Measurements from ENCODE around the gene EMILIN2. TPM values are rescaled to one million over a fixed set of nuclear protein-coding genes. Genes with fewer than 3 reads are reported as not detected.

EMILIN2 gene
- total and polyA plus RNA-seq, 2 of the 8 experiments (the other 6 are each of a cell fraction or from before 2014, with no cell fraction given) = 6.0 to 7.5 TPM

- H4K5ac ChIP-seq (ENCODE audit: insufficient read length, low read depth, low read length) = no peak overlapping the region
- H3K4ac ChIP-seq (replicated peaks; ENCODE audit: insufficient read length, low read depth, low read length) = no peak overlapping the region
- no peak overlapping the region for H2BK15ac ChIP-seq (ENCODE audit: low read length)
- H3K4me1 ChIP-seq (replicated peaks in 1 of 4; ENCODE audit: control insufficient read depth in 3 of 4, insufficient read depth in 4 of 4, low read length in 3 of 4) = no peaks in the 10 kb centered on the region
- H3K79me2 ChIP-seq (ENCODE audit: control insufficient read depth in 1 of 2, insufficient read depth in 2 of 2, low read length in 2 of 2) = no peaks in the 10 kb centered on the region
- no peak overlapping the region for H2AFZ ChIP-seq (ENCODE audit: low read length)
- H3K27ac ChIP-seq (ENCODE audit: low read depth, low read length) = no peak overlapping the region
- H3K4me3 ChIP-seq (ENCODE audit: extremely low read depth in 1 of 4, insufficient read depth in 2 of 4, low read depth in 3 of 4, low read length in 4 of 4) = no peak overlapping the region
- H4K8ac ChIP-seq (ENCODE audit: extremely low read depth, insufficient read depth, low read length) = no peak overlapping the region; the same call in 1 of the 2 replicates
- H2BK20ac ChIP-seq (ENCODE audit: low read length) = no peak overlapping the region
- ChIA-PET CTCF (ENCODE audit: partially characterized antibody) (interaction anchor here (0.9 kb wide), 1 partner anchor 9 kb away, joined by 3 read pairs; no protein-coding TSS in a partner anchor), POLR2A (ENCODE audit: partially characterized antibody) (no interaction called here)
- no peak overlapping the region for H3K23ac ChIP-seq (ENCODE audit: insufficient read length)
- 88% methylated on average over 15 of the region's 16 CpGs; no CpG with 5 or more reads in 1 of the 2 experiments for WGBS, 2 experiments (ENCODE audit: extremely low coverage in 1 of 2, insufficient coverage in 1 of 2, insufficient read length in 1 of 2, insufficient replicate concordance in 2 of 2, low coverage in 1 of 2, low lambda C conversion rate in 2 of 2, missing lambda C conversion rate in 1 of 2)
- FAIRE-seq = no peak
- H3K23me2 ChIP-seq (ENCODE audit: low read depth, low read length) = no peaks in the 10 kb centered on the region
- H3K18ac ChIP-seq (ENCODE audit: extremely low read depth, low read length) = no peak overlapping the region; the same call in 1 of the 2 replicates
- H3K9ac ChIP-seq (replicated peaks in 1 of 4; ENCODE audit: extremely low read depth in 1 of 4, low read depth in 3 of 4, low read length in 3 of 4) = no peak overlapping the region
- H3K9me3 ChIP-seq (ENCODE audit: insufficient read depth in 2 of 2, low read depth in 1 of 2, low read length in 1 of 2) = no peaks in the 10 kb centered on the region
- H2BK120ac ChIP-seq (replicated peaks; ENCODE audit: low read depth, low read length) = no peak overlapping the region
- no peak overlapping the region for H3K4me2 ChIP-seq (ENCODE audit: insufficient read depth in 1 of 2, low read depth in 2 of 2, low read length in 2 of 2)
- no peak for DNase-seq (ENCODE audit: low read depth in 1 of 2, low spot score in 2 of 2)
- no peak overlapping the region for H3K14ac ChIP-seq (ENCODE audit: insufficient read length)
- H3K56ac ChIP-seq (replicated peaks; ENCODE audit: insufficient read length, low read depth, low read length) = no peak overlapping the region
- H3K27me3 ChIP-seq (replicated peaks in 1 of 4; ENCODE audit: control insufficient read depth in 3 of 4, extremely low read depth in 1 of 4, insufficient read depth in 3 of 4, low read length in 3 of 4) = no peaks in the 10 kb centered on the region
- peak overlapping the region; percentile 17; the same call in 1 of the 2 replicates for H2BK12ac ChIP-seq (ENCODE audit: low read depth, low read length)
- H2AK5ac ChIP-seq (ENCODE audit: low read depth, low read length) = 0 out of 2 replicates have a peak overlapping the region, but pooled peaks have one; percentile 3
- no peak overlapping the region for H4K91ac ChIP-seq (replicated peaks; ENCODE audit: insufficient read length, low read length)
- H2BK5ac ChIP-seq (ENCODE audit: low read depth, low read length) = no peak overlapping the region
- no peaks in the 10 kb centered on the region for H3K79me1 ChIP-seq (ENCODE audit: low read depth, low read length)
- no peaks in the 10 kb centered on the region for H3K36me3 ChIP-seq (ENCODE audit: control insufficient read depth in 2 of 4, insufficient read depth in 4 of 4, low read length in 3 of 4)
- no peaks in the 10 kb centered on the region for H4K20me1 ChIP-seq (replicated peaks in 1 of 2; ENCODE audit: control insufficient read depth in 1 of 2, insufficient read depth in 2 of 2, low read length in 2 of 2)
- TF ChIP-seq TAF7 (optimal IDR thresholded peaks at IDR 0.05; ENCODE audit: borderline replicate concordance, low read depth, low read length) (no peak), HDAC2 (IDR thresholded peaks at IDR 0.05; ENCODE audit: borderline replicate concordance in 1 of 2, low read depth in 2 of 2, low read length in 2 of 2) (no peak), CEBPB (IDR thresholded peaks at IDR 0.05; ENCODE audit: low read depth, low read length) (no peak), TAF1 (IDR thresholded peaks at IDR 0.05; ENCODE audit: low read depth, low read length) (no peak), BCL11A (IDR thresholded peaks at IDR 0.05; ENCODE audit: low read depth in 2 of 2, low read length in 2 of 2) (no peak), EP300 (IDR thresholded peaks at IDR 0.05; ENCODE audit: borderline replicate concordance in 1 of 2, low read depth in 2 of 2, low read length in 2 of 2) (no peak), RBBP5 (IDR thresholded peaks at IDR 0.05; ENCODE audit: borderline replicate concordance, low read depth, low read length) (no peak), YY1 (IDR thresholded peaks at IDR 0.05; ENCODE audit: low read depth, low read length) (no peak), TEAD4 (IDR thresholded peaks at IDR 0.05; ENCODE audit: low read depth, low read length) (no peak), ASH2L (IDR thresholded peaks at IDR 0.05; ENCODE audit: low read length) (no peak), CHD1 (IDR thresholded peaks at IDR 0.05; ENCODE audit: low read depth, low read length) (no peak), ZNF274 (IDR thresholded peaks at IDR 0.05; ENCODE audit: borderline replicate concordance, extremely low read depth, low read length) (no peak), SP2 (IDR thresholded peaks at IDR 0.05; ENCODE audit: low read length) (no peak), POLR2A (IDR thresholded peaks at IDR 0.05; ENCODE audit: control extremely low read depth in 1 of 2, low read depth in 2 of 2, low read length in 2 of 2) (no peak)
These were observed 34.5 kb downstream of the EMILIN2 start for GRCh38 chr18:2881088-2881839.
